Progenitor cell of endocrine pancreas (in vitro differentiated cells): Measurements from ENCODE around the gene TLE1. TPM values are rescaled to one million over a fixed set of nuclear protein-coding genes. Genes with fewer than 3 reads are reported as not detected.

ENCODE experiments used
- DNase-seq: peaks from one replicate; pipeline ENCODE4 v3.0.0; 2021; ENCODE audit warnings: low spot score; ENCODE audit not compliant: unreplicated experiment
- H3K27ac Mint-ChIP-seq: 2 replicates; pipeline ENCODE4 v1.8.0; 2021; ENCODE audit warnings: mild to moderate bottlenecking, moderate library complexity, mixed read lengths
- H3K27me3 Mint-ChIP-seq: 2 replicates; pipeline ENCODE4 v1.8.0; 2021; ENCODE audit warnings: mixed read lengths
- H3K36me3 Mint-ChIP-seq: 2 replicates; pipeline ENCODE4 v1.8.0; 2022; ENCODE audit warnings: mixed read lengths; ENCODE audit not compliant: insufficient read depth
- H3K4me1 Mint-ChIP-seq: 2 replicates; pipeline ENCODE4 v1.8.0; 2021; ENCODE audit warnings: low read depth, mixed read lengths
- H3K4me3 Mint-ChIP-seq: 2 replicates; pipeline ENCODE4 v1.8.0; 2021; ENCODE audit warnings: low read depth, mild to moderate bottlenecking, moderate library complexity, mixed read lengths
- H3K9me3 Mint-ChIP-seq: 2 replicates; pipeline ENCODE4 v1.8.0; 2021; ENCODE audit warnings: low read depth, mixed read lengths
- total RNA-seq: library from RNA; stranded (reverse); gene quantifications from 2 replicates; pipeline ENCODE4 v1.2.1, GENCODE V29; 2021
- TF ChIP-seq, protein P1 (sequence below): fragments of 200-600 bp; sonication (generic); IDR thresholded peaks from one replicate; pipeline ENCODE4 v1.5.0; 2021; ENCODE audit warnings: antibody characterized with exemption, mild to moderate bottlenecking; ENCODE audit not compliant: unreplicated experiment

The TLE1 gene
- total RNA-seq, 1 donor from 2014 or later, result 68.7 TPM

DNA sequence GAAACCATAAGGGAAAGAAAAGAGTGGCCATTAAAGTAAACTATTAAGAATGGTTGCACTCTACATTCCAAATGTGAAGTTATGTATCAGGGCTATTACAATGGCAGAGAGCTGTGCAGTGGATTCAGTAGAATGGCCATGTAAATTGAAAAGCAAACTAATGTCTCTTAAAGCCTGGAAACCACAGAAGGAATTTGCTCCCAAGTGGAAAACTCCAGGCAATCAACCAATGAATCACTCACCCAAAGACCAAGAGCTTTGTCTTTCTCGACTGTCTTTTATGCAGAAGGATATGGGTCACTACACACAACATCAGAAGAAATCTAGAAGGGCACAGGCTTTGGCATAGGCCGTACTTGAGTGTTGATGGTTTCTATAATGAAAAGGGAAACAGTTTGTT lies 114.9 kb downstream of the TLE1 start:
- Mint-ChIP-seq H3K4me3 (no peak overlapping the region), H3K27me3 (no peaks in the 10 kb centered on the region), H3K9me3 (no peaks in the 10 kb centered on the region), H3K27ac (no peak overlapping the region), H3K36me3 (peaks cover 4% of the 10 kb centered on the region), H3K4me1 (peaks cover 6% of the 10 kb centered on the region)
- TF ChIP-seq, protein P1, sequence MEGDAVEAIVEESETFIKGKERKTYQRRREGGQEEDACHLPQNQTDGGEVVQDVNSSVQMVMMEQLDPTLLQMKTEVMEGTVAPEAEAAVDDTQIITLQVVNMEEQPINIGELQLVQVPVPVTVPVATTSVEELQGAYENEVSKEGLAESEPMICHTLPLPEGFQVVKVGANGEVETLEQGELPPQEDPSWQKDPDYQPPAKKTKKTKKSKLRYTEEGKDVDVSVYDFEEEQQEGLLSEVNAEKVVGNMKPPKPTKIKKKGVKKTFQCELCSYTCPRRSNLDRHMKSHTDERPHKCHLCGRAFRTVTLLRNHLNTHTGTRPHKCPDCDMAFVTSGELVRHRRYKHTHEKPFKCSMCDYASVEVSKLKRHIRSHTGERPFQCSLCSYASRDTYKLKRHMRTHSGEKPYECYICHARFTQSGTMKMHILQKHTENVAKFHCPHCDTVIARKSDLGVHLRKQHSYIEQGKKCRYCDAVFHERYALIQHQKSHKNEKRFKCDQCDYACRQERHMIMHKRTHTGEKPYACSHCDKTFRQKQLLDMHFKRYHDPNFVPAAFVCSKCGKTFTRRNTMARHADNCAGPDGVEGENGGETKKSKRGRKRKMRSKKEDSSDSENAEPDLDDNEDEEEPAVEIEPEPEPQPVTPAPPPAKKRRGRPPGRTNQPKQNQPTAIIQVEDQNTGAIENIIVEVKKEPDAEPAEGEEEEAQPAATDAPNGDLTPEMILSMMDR, result no peak
- DNase-seq, result no peak

DNA sequence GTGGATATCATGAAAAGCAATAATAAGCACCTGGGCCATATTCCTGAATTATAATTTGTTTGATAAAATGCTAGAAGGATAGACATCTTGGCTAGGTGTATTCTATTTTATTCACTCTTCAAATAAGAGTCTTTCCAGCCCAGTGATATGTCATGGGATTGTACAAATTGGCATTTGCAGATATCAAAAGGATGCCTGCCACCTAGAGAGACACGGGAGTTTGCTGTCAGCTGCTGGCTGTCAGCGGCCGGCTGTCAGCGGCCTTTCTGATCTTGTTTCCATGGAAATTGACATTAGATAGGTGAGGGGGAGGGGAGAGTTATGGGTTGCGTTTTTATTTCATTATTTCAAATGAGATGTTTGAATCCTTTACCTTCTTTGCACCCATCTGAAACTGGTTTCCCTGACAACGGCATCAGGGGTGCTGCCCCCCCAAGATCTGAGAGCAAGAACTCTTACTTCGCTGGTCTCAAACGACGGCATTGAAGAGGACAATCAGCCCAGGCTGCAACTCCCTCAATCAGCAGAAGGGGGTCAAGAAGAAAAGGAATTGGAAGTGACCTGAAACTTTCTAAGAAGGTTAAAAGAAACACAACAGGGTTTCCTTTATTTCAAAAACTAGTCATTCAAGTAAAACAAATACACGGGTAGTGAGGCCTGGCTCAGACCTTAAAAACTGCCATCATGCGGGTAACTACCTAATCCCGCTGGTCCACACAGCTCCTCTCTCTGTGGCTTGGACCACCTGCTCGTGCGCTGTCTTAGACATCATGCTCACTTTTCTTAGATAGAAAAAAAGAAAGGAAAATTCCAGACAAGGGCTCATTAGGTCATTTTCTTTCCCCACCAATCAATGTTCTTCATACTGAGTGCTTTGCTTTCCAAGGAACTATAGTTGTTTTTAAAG lies 115.7 kb downstream of the TLE1 start:
- H3K9me3 Mint-ChIP-seq, result no peaks in the 10 kb centered on the region
- no peak for DNase-seq
- TF ChIP-seq, protein P1, result peak; percentile 24
- H3K36me3 Mint-ChIP-seq, result peaks cover 1% of the 10 kb centered on the region
- H3K27ac Mint-ChIP-seq, result peak overlapping the region; percentile 30
- H3K27me3 Mint-ChIP-seq, result no peaks in the 10 kb centered on the region
- peaks cover 6% of the 10 kb centered on the region for H3K4me1 Mint-ChIP-seq
- no peak overlapping the region for H3K4me3 Mint-ChIP-seq

DNA sequence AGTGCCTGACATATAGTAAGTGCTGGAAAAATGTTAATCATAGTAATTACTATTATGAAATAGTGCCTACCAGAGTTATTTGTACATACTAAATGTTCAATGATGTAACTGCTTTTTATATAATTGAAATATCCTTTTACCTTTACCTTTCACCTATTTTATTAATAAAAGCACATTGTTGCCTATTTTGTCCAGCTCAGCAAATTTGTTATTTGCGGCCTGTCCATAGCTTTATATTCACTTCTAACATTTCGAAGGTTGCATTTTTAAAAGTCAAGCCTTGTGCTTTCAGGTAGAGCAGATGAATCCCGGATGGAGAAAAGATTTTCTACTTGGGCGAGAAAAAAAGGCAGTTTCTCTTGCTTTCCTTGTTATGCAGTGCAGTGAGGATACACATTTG lies 119.3 kb downstream of the TLE1 start:
- H3K27ac Mint-ChIP-seq, result no peak overlapping the region
- H3K9me3 Mint-ChIP-seq, result no peaks in the 10 kb centered on the region
- TF ChIP-seq, protein P1, result no peak
- H3K4me3 Mint-ChIP-seq, result no peak overlapping the region
- H3K36me3 Mint-ChIP-seq, result no peaks in the 10 kb centered on the region
- H3K4me1 Mint-ChIP-seq, result peaks cover 6% of the 10 kb centered on the region
- no peak for DNase-seq
- no peaks in the 10 kb centered on the region for H3K27me3 Mint-ChIP-seq

DNA sequence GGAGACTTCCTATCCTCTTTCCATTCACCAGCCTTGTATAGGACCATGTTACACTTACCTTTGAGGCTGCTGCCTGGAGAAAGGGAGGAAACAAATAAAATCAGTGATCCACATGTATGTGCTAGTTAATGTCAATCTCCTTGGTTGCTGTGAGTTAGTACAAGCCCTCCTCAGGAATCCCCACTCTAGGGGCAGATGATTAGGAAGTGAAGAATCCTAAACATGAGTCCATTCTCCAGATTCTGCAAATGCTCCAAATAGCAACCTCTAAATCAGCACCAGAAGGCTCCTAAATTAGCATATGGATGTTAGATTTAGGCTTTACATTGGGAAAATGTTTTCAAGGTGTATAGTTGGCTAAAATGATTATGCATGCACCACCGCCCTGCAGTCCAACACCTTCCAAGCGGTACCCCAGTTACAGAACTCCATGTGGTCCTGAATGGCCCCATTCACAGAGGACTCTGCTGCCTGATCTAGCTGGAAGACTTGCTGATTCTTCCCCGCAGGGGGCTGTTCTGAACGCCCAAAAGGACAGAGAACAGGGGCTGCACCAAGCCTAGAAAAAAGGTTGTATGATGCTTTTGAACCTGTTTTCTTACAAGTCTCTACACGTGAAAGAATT lies 123.2 kb downstream of the TLE1 start:
- Mint-ChIP-seq H3K27ac (no peak overlapping the region), H3K9me3 (no peaks in the 10 kb centered on the region), H3K4me1 (peaks cover 14% of the 10 kb centered on the region), H3K27me3 (no peaks in the 10 kb centered on the region), H3K4me3 (no peak overlapping the region), H3K36me3 (no peaks in the 10 kb centered on the region)
- DNase-seq, result no peak
- TF ChIP-seq, protein P1, result no peak

DNA sequence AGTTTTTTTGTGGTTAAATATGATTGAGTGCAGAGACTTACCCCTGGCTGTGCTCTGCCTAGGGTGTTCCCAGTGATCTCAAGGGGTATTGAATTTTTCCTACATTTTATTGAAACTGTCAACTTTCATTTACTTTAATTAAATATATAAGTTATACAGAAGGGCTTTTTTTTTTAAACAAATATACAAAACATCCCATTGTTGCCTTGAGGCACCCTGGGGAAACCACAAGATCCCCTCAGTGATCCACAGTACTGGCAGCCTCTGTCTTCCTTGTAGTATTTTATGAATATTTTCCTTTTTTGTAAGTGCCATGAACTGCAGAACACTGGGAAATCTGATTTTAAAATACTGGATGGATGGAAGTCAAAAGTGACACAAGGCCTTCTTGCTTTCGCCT lies 123.7 kb downstream of the TLE1 start:
- no peaks in the 10 kb centered on the region for H3K9me3 Mint-ChIP-seq
- H3K27me3 Mint-ChIP-seq, result no peaks in the 10 kb centered on the region
- TF ChIP-seq, protein P1, result no peak
- no peaks in the 10 kb centered on the region for H3K36me3 Mint-ChIP-seq
- no peak overlapping the region for H3K27ac Mint-ChIP-seq
- H3K4me1 Mint-ChIP-seq, result peaks cover 15% of the 10 kb centered on the region
- H3K4me3 Mint-ChIP-seq, result no peak overlapping the region
- DNase-seq, result no peak
